ENCODE data around the gene CCL21. TPM values are rescaled to one million over a fixed set of nuclear protein-coding genes. Genes with fewer than 3 reads are reported as not detected.

Gene CCL21
- total and polyA plus RNA-seq, 12 donors, result 1.3 to 44.5 (median 17.9) TPM

Other genes starting within 250 kb of the CCL21 start
- gene ENHO, start 187.1 kb downstream of the CCL21 start, total RNA-seq, result under 1 TPM in 6 of 10 donors, not detected in 4; 0.32 to 0.64 (median 0.42) TPM
- gene ENHO, start 187.1 kb downstream of the CCL21 start, polyA plus RNA-seq, result 1 to 10 TPM in 1 of 2 donors, under 1 TPM in 1; 0.46 to 1.2 TPM
- gene CNTFR, start 120.4 kb downstream of the CCL21 start, total RNA-seq, result 1 to 10 TPM in 9 of 10 donors, under 1 TPM in 1; 0.76 to 6.2 (median 2.9) TPM
- gene CNTFR, start 120.4 kb downstream of the CCL21 start, polyA plus RNA-seq, result 1 to 10 TPM; 2.9 to 5.0 TPM
- gene RPP25L, start 98.0 kb downstream of the CCL21 start, total RNA-seq, result 10 to 100 TPM; 29.2 to 48.5 (median 39.2) TPM
- 10 to 100 TPM; 34.3 to 51.0 TPM for gene RPP25L, start 98.0 kb downstream of the CCL21 start, polyA plus RNA-seq
- 100 to 1,000 TPM; 113 to 143 (median 129) TPM for gene DCTN3, start 89.6 kb downstream of the CCL21 start, total RNA-seq
- gene DCTN3, start 89.6 kb downstream of the CCL21 start, polyA plus RNA-seq, result 100 to 1,000 TPM in 1 of 2 donors, 10 to 100 TPM in 1; 30.5 to 118 TPM
- not detected for gene ARID3C, start 81.1 kb downstream of the CCL21 start, total RNA-seq
- not detected for gene ARID3C, start 81.1 kb downstream of the CCL21 start, polyA plus RNA-seq
- 10 to 100 TPM; 15.8 to 31.7 (median 22.3) TPM for gene SIGMAR1, start 72.3 kb downstream of the CCL21 start, total RNA-seq
- gene SIGMAR1, start 72.3 kb downstream of the CCL21 start, polyA plus RNA-seq, result 10 to 100 TPM; 23.8 to 54.0 TPM
- 10 to 100 TPM; 34.7 to 65.0 (median 44.2) TPM for gene GALT, start 63.5 kb downstream of the CCL21 start, total RNA-seq
- gene GALT, start 63.5 kb downstream of the CCL21 start, polyA plus RNA-seq, result 10 to 100 TPM; 20.8 to 82.2 TPM
- 10 to 100 TPM; 45.2 to 53.7 (median 48.1) TPM for gene IL11RA, start 58.0 kb downstream of the CCL21 start, total RNA-seq
- gene IL11RA, start 58.0 kb downstream of the CCL21 start, polyA plus RNA-seq, result 10 to 100 TPM; 26.9 to 30.0 TPM
- gene CCL27, start 47.5 kb downstream of the CCL21 start, total RNA-seq, result under 1 TPM in 1 of 10 donors, not detected in 9; 0.44 TPM
- gene CCL27, start 47.5 kb downstream of the CCL21 start, polyA plus RNA-seq, result under 1 TPM in 1 of 2 donors, not detected in 1; 0.45 TPM
- gene CCL19, start 18.9 kb downstream of the CCL21 start, total RNA-seq, result 10 to 100 TPM in 1 of 10 donors, 1 to 10 TPM in 1, under 1 TPM in 3, not detected in 5; 0.47 to 19.9 (median 0.87) TPM
- 1 to 10 TPM; 1.6 to 4.9 TPM for gene CCL19, start 18.9 kb downstream of the CCL21 start, polyA plus RNA-seq
- gene PHF24, start 248.1 kb upstream of the CCL21 start, total RNA-seq, result 1 to 10 TPM in 1 of 10 donors, under 1 TPM in 9; 0.11 to 2.2 (median 0.44) TPM
- under 1 TPM; 0.07 to 0.09 TPM for gene PHF24, start 248.1 kb upstream of the CCL21 start, polyA plus RNA-seq